HepG2 (cell line): ENCODE results near the gene TTLL10. TPM values are rescaled to one million over a fixed set of nuclear protein-coding genes. Genes with fewer than 3 reads are reported as not detected.

Experiments used
- CHD4 ChIP-seq: fragments of 200-600 bp; sonication (generic); IDR thresholded peaks from 2 replicates; pipeline ENCODE4 v1.7.0; 2017; ENCODE audit warnings: mild to moderate bottlenecking, low read length, borderline replicate concordance
- JUN ChIP-seq: sonication (generic); formaldehyde crosslinking; IDR thresholded peaks from 2 replicates; pipeline ENCODE4 v1.4.0; 2020; ENCODE audit warnings: mild to moderate bottlenecking, missing genetic modification reagents
- KDM3A ChIP-seq: IDR thresholded peaks from 2 replicates; pipeline ENCODE4 v1.6.1; 2018; ENCODE audit warnings: low read depth, missing compliant biosample characterization
- KIAA2018 ChIP-seq: sonication (generic); formaldehyde crosslinking; IDR thresholded peaks from 2 replicates; pipeline ENCODE4 v1.5.0; 2020; ENCODE audit warnings: mild to moderate bottlenecking, missing genetic modification reagents, borderline replicate concordance
- NCOR1 ChIP-seq: fragments of 200-600 bp; sonication (generic); IDR thresholded peaks from 2 replicates; pipeline ENCODE4 v1.7.0; 2017; ENCODE audit warnings: antibody characterized with exemption, low read length, borderline replicate concordance
- RELA ChIP-seq: sonication (generic); formaldehyde crosslinking; IDR thresholded peaks from 2 replicates; pipeline ENCODE4 v1.4.0; 2020; ENCODE audit warnings: missing genetic modification reagents
- ZNF180 ChIP-seq: sonication (generic); formaldehyde crosslinking; IDR thresholded peaks from 2 replicates; pipeline ENCODE4 v1.4.0; 2020; ENCODE audit warnings: low read depth, missing genetic modification reagents, borderline replicate concordance
- ZNF577 ChIP-seq: sonication (generic); formaldehyde crosslinking; IDR thresholded peaks from 2 replicates; pipeline ENCODE4 v1.4.0; 2020; ENCODE audit warnings: mild to moderate bottlenecking, low read depth, missing genetic modification reagents, borderline replicate concordance
- polyA plus RNA-seq, 8 experiments: library from polyadenylated mRNA; depleted of rRNA in 3 of 8; stranded (reverse) in 7 of 8; unstranded in 1 of 8; fragments of >200 nt; fragmentation: Illumina TruSeq in 4 of 8; extraction: Trizol in 4 of 8; gene quantifications; 2 replicates each; pipeline versions ENCODE4 v1.2.1 to v1.2.3, GENCODE V29; 2011 to 2016; ENCODE audit warnings: low read depth in 4 of 8, missing spikeins in 1 of 8, mixed read lengths in 1 of 8; ENCODE audit not compliant: insufficient read depth in 1 of 8
- total RNA-seq, 5 experiments: library from RNA; depleted of rRNA; stranded (reverse); fragments of >200 nt; fragmentation: Illumina TruSeq; extraction: Trizol; gene quantifications; 2 replicates each; pipeline ENCODE4 v1.2.3, GENCODE V29; 2016; ENCODE audit warnings: low read depth in 1 of 5
- TF ChIP-seq, protein P1 (sequence below): sonication (generic); formaldehyde crosslinking; IDR thresholded peaks from 2 replicates; pipeline ENCODE4 v1.8.1; 2023; ENCODE audit warnings: missing genetic modification reagents, inconsistent platforms, borderline replicate concordance
- TF ChIP-seq, protein P2 (sequence below): sonication (generic); formaldehyde crosslinking; IDR thresholded peaks from 2 replicates; pipeline ENCODE4 v1.4.0; 2020; ENCODE audit warnings: missing genetic modification reagents
- TF ChIP-seq, protein P3 (sequence below): sonication (generic); formaldehyde crosslinking; IDR thresholded peaks from 2 replicates; pipeline ENCODE4 v1.9.0; 2021; ENCODE audit warnings: missing genetic modification reagents, borderline replicate concordance

Gene TTLL10
- total and polyA plus RNA-seq, 2 of the 13 experiments (the other 11 are each of a cell fraction or from before 2014, with no cell fraction given), result not detected

GRCh38 chr1:1231400-1232207 is 57.9 kb downstream of the TTLL10 start, which contains the start of gene SDF4 (continued):
- TF ChIP-seq KIAA2018 (CRISPR knock-in tag), result no peak
- no peak for TF ChIP-seq CHD4
- no peak for TF ChIP-seq ZNF180 (CRISPR knock-in tag)
- TF ChIP-seq, protein P1, sequence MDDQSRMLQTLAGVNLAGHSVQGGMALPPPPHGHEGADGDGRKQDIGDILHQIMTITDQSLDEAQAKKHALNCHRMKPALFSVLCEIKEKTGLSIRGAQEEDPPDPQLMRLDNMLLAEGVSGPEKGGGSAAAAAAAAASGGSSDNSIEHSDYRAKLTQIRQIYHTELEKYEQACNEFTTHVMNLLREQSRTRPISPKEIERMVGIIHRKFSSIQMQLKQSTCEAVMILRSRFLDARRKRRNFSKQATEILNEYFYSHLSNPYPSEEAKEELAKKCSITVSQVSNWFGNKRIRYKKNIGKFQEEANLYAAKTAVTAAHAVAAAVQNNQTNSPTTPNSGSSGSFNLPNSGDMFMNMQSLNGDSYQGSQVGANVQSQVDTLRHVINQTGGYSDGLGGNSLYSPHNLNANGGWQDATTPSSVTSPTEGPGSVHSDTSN, result no peak
- TF ChIP-seq NCOR1, result no peak
- no peak for TF ChIP-seq ZNF577 (CRISPR knock-in tag)
- TF ChIP-seq KDM3A (CRISPR knock-in tag), result no peak
- no peak for TF ChIP-seq RELA (CRISPR knock-in tag)
- TF ChIP-seq, protein P2, sequence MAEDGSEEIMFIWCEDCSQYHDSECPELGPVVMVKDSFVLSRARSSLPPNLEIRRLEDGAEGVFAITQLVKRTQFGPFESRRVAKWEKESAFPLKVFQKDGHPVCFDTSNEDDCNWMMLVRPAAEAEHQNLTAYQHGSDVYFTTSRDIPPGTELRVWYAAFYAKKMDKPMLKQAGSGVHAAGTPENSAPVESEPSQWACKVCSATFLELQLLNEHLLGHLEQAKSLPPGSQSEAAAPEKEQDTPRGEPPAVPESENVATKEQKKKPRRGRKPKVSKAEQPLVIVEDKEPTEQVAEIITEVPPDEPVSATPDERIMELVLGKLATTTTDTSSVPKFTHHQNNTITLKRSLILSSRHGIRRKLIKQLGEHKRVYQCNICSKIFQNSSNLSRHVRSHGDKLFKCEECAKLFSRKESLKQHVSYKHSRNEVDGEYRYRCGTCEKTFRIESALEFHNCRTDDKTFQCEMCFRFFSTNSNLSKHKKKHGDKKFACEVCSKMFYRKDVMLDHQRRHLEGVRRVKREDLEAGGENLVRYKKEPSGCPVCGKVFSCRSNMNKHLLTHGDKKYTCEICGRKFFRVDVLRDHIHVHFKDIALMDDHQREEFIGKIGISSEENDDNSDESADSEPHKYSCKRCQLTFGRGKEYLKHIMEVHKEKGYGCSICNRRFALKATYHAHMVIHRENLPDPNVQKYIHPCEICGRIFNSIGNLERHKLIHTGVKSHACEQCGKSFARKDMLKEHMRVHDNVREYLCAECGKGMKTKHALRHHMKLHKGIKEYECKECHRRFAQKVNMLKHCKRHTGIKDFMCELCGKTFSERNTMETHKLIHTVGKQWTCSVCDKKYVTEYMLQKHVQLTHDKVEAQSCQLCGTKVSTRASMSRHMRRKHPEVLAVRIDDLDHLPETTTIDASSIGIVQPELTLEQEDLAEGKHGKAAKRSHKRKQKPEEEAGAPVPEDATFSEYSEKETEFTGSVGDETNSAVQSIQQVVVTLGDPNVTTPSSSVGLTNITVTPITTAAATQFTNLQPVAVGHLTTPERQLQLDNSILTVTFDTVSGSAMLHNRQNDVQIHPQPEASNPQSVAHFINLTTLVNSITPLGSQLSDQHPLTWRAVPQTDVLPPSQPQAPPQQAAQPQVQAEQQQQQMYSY, result 0 out of 2 replicates have a peak, but pooled peaks have one; percentile 45
- TF ChIP-seq, protein P3, sequence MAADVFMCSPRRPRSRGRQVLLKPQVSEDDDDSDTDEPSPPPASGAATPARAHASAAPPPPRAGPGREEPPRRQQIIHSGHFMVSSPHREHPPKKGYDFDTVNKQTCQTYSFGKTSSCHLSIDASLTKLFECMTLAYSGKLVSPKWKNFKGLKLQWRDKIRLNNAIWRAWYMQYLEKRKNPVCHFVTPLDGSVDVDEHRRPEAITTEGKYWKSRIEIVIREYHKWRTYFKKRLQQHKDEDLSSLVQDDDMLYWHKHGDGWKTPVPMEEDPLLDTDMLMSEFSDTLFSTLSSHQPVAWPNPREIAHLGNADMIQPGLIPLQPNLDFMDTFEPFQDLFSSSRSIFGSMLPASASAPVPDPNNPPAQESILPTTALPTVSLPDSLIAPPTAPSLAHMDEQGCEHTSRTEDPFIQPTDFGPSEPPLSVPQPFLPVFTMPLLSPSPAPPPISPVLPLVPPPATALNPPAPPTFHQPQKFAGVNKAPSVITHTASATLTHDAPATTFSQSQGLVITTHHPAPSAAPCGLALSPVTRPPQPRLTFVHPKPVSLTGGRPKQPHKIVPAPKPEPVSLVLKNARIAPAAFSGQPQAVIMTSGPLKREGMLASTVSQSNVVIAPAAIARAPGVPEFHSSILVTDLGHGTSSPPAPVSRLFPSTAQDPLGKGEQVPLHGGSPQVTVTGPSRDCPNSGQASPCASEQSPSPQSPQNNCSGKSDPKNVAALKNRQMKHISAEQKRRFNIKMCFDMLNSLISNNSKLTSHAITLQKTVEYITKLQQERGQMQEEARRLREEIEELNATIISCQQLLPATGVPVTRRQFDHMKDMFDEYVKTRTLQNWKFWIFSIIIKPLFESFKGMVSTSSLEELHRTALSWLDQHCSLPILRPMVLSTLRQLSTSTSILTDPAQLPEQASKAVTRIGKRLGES, result no peak
- 0 out of 2 replicates have a peak, but pooled peaks have one; percentile 34 for TF ChIP-seq JUN (CRISPR knock-in tag)
